Smooth muscle cell (in vitro differentiated cells): ENCODE results near the gene SERPINA5. TPM values are rescaled to one million over a fixed set of nuclear protein-coding genes. Genes with fewer than 3 reads are reported as not detected.

Experiments
- DNase-seq: peaks from one replicate; lab custom pipeline; 2025; ENCODE audit not compliant: unreplicated experiment; lab: John Stamatoyannopoulos, UW
- H2AFZ ChIP-seq: fragments of 200-600 bp; sonication (generic); 2 replicates; pipeline ENCODE4 v1.6.0; 2016; ENCODE audit warnings: antibody characterized with exemption, low read depth, mild to moderate bottlenecking
- H3F3A ChIP-seq: fragments of 200-600 bp; sonication (generic); 2 replicates; pipeline ENCODE4 v1.6.0; 2017; ENCODE audit warnings: antibody characterized with exemption, low read depth
- H3K27ac ChIP-seq: fragments of 200-600 bp; sonication (generic); 2 replicates; pipeline ENCODE4 v1.5.1; 2016; ENCODE audit warnings: low read depth, mild to moderate bottlenecking
- H3K27me3 ChIP-seq: fragments of 200-600 bp; sonication (generic); 2 replicates; pipeline ENCODE4 v1.6.1; 2016; ENCODE audit warnings: low read depth, mild to moderate bottlenecking
- H3K36me3 ChIP-seq: fragments of 200-600 bp; sonication (generic); 2 replicates; pipeline ENCODE4 v1.5.1; 2016; ENCODE audit warnings: low read depth
- H3K4me1 ChIP-seq: fragments of 200-600 bp; sonication (generic); 2 replicates; pipeline ENCODE4 v1.5.1; 2016; ENCODE audit warnings: low read depth
- H3K4me2 ChIP-seq: fragments of 200-600 bp; sonication (generic); 2 replicates; pipeline ENCODE4 v1.6.0; 2016; ENCODE audit warnings: mild to moderate bottlenecking
- H3K4me3 ChIP-seq: fragments of 200-600 bp; sonication (generic); 2 replicates; pipeline ENCODE4 v1.5.1; 2016; ENCODE audit warnings: mild to moderate bottlenecking
- H3K79me2 ChIP-seq: fragments of 200-600 bp; sonication (generic); 2 replicates; pipeline ENCODE4 v1.6.0; 2016; ENCODE audit warnings: low read depth, mild to moderate bottlenecking
- H3K9ac ChIP-seq: fragments of 200-600 bp; sonication (generic); 2 replicates; pipeline ENCODE4 v1.6.0; 2016; ENCODE audit warnings: low read depth
- H3K9me3 ChIP-seq: fragments of 200-600 bp; sonication (generic); replicated peaks from 2 replicates; pipeline ENCODE4 v1.5.1; 2016; ENCODE audit warnings: low read depth
- H4K20me1 ChIP-seq: fragments of 200-600 bp; sonication (generic); 2 replicates; pipeline ENCODE4 v1.6.0; 2016; ENCODE audit warnings: low read depth
- WGBS: methylation state at CpG from one replicate; pipeline ENCODE4 v1.1.7; 2016; ENCODE audit warnings: low lambda C conversion rate; 5-methylcytosine and 5-hydroxymethylcytosine counted together
- polyA plus RNA-seq: library from polyadenylated mRNA; unstranded; fragments of >200 nt; fragmentation: Nextera tagmentation; extraction: Ambion mirVana; gene quantifications from 2 replicates; pipeline ENCODE4 v1.2.1, GENCODE V29; 2016
- total RNA-seq: library from RNA; depleted of rRNA; stranded (reverse); fragments of >200 nt; gene quantifications from 2 replicates; pipeline ENCODE4 v1.2.3, GENCODE V29; 2014
- TF ChIP-seq, protein P1 (sequence below): fragments of 200-600 bp; sonication (generic); IDR thresholded peaks from 2 replicates; pipeline ENCODE4 v1.5.1; 2017; ENCODE audit warnings: borderline replicate concordance, mild to moderate bottlenecking, antibody characterized with exemption; ENCODE audit not compliant: insufficient read depth, poor library complexity, severe bottlenecking

SERPINA5 gene
- total and polyA plus RNA-seq, 2 experiments from 2014 or later: 0.27 to 0.43 TPM

DNA sequence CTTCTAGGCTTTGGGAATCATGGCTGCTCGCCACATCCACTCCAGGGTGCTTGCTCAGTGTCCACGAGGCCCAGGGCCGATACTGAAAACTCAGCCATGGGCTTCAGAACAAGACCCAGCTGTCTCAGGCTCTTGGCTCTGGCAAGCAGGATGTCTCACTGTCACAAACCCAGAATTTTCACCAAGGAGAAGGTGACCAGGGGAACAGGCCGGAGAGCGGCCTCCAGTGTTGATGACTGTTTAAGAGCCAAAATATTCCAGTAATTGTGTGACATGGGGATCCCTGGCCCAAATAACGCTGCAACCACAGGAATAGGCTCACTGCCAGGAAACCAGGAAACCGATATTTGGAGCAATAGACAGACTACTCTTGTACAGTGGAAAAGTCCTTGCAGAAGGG lies 9.8 kb upstream of the SERPINA5 start:
- no peak for DNase-seq
- H3K9me3 ChIP-seq: no peaks in the 10 kb centered on the region
- H3K4me2 ChIP-seq: no peak overlapping the region
- H2AFZ ChIP-seq: no peak overlapping the region
- no peaks in the 10 kb centered on the region for H3K4me1 ChIP-seq
- no peaks in the 10 kb centered on the region for H4K20me1 ChIP-seq
- WGBS: 81% methylated on average over 7 of the region's 7 CpGs
- H3F3A ChIP-seq: no peaks in the 10 kb centered on the region
- no peaks in the 10 kb centered on the region for H3K36me3 ChIP-seq
- no peaks in the 10 kb centered on the region for H3K27me3 ChIP-seq
- TF ChIP-seq, protein P1, sequence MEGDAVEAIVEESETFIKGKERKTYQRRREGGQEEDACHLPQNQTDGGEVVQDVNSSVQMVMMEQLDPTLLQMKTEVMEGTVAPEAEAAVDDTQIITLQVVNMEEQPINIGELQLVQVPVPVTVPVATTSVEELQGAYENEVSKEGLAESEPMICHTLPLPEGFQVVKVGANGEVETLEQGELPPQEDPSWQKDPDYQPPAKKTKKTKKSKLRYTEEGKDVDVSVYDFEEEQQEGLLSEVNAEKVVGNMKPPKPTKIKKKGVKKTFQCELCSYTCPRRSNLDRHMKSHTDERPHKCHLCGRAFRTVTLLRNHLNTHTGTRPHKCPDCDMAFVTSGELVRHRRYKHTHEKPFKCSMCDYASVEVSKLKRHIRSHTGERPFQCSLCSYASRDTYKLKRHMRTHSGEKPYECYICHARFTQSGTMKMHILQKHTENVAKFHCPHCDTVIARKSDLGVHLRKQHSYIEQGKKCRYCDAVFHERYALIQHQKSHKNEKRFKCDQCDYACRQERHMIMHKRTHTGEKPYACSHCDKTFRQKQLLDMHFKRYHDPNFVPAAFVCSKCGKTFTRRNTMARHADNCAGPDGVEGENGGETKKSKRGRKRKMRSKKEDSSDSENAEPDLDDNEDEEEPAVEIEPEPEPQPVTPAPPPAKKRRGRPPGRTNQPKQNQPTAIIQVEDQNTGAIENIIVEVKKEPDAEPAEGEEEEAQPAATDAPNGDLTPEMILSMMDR: no peak
- no peaks in the 10 kb centered on the region for H3K79me2 ChIP-seq
- H3K9ac ChIP-seq: no peak overlapping the region
- no peak overlapping the region for H3K27ac ChIP-seq
- no peak overlapping the region for H3K4me3 ChIP-seq

DNA sequence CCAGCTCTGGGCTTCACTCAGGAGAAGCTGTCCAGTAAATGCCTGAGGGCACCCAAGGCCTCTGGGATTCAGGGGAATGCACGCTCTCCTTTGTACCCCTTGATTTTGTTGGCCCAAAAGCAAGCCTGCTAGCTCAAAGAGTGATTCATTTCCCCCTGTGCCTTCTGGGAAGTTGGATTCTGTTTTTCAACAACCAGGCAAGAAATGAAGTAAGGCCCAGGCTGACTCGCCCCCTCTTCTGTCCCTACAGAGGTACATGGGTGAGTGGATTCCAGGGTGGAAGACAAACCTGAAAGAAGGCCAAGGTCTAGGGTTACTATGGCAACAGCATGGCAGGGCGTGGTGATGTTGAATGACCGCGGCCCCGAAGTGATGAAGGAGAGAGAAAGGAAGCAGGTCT lies 9.3 kb upstream of the SERPINA5 start:
- no peak overlapping the region for H3K4me3 ChIP-seq
- WGBS: 77% methylated on average over 6 of the region's 6 CpGs
- H3K4me1 ChIP-seq: no peaks in the 10 kb centered on the region
- H2AFZ ChIP-seq: no peak overlapping the region
- TF ChIP-seq, protein P1: no peak
- H3K4me2 ChIP-seq: no peak overlapping the region
- no peaks in the 10 kb centered on the region for H3F3A ChIP-seq
- H3K36me3 ChIP-seq: no peaks in the 10 kb centered on the region
- H3K27me3 ChIP-seq: peaks cover under 1% of the 10 kb centered on the region
- H3K79me2 ChIP-seq: no peaks in the 10 kb centered on the region
- no peak overlapping the region for H3K27ac ChIP-seq
- no peaks in the 10 kb centered on the region for H3K9me3 ChIP-seq
- DNase-seq: no peak
- H3K9ac ChIP-seq: no peak overlapping the region
- no peaks in the 10 kb centered on the region for H4K20me1 ChIP-seq

DNA sequence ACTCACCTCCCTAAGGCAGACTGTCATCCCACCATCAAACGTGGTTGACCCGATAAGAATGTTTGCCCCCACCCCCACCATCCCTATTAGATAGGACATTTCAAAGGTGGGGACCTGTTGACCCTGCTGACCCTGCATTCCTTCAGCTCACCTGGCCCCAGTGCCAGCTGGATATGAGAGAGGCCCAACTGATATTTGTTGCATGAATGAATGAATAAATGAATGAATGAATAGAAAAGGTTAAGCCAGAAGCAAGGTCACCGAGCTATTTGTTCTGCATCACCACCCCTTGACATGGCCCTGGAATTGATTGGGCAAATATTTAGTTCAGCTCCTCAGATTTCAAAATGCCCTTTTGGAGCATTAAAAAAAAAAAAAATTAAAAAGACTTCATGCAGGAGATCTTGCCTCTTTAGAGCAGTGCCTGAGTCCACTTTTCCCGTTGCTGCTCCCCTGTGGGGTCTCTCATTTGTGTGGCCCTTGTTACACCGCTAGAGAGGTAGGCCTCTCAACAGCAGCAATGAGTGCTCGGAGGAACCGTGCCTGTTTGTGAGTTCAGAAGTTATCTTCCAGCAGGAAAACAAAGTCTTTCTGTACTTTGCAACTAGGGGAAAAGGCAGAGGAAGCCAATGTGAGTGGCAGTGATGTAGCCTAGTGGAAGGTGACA lies 8.5 kb upstream of the SERPINA5 start:
- Histone ChIP-seq H3K9me3 (no peaks in the 10 kb centered on the region), H2AFZ (no peak overlapping the region)
- WGBS: 79% methylated on average over 7 of the region's 7 CpGs

More for the DNA sequence above, 8.5 kb upstream of the SERPINA5 start:
- H3K4me2 ChIP-seq: no peak overlapping the region
- H3K4me1 ChIP-seq: no peaks in the 10 kb centered on the region
- TF ChIP-seq, protein P1: no peak
- H3F3A ChIP-seq: no peaks in the 10 kb centered on the region
- no peaks in the 10 kb centered on the region for H3K36me3 ChIP-seq
- H3K27ac ChIP-seq: no peak overlapping the region
- no peak overlapping the region for H3K9ac ChIP-seq
- no peaks in the 10 kb centered on the region for H4K20me1 ChIP-seq
- no peak for DNase-seq
- no peaks in the 10 kb centered on the region for H3K79me2 ChIP-seq
- no peak overlapping the region for H3K4me3 ChIP-seq
- H3K27me3 ChIP-seq: peaks cover 4% of the 10 kb centered on the region
